ENCODE data around the gene NDFIP2. TPM values are rescaled to one million over a fixed set of nuclear protein-coding genes. Genes with fewer than 3 reads are reported as not detected.

Gene NDFIP2
- total and polyA plus RNA-seq, 10 of the 15 experiments (the other 5 are each of a cell fraction or from before 2014, with no cell fraction given), result 17.9 to 57.2 (median 30.6) TPM

- POLR2A ChIA-PET, result no interaction called here
- FAIRE-seq, result no peak
These were observed 9.4 kb downstream of the NDFIP2 start for GRCh38 chr13:79490326-79490725.

More at GRCh38 chr13:79490326-79490725, 9.4 kb downstream of the NDFIP2 start:
- BruUV-seq (replicated peaks), result no TSS peak
- WGBS (ENCODE audit: insufficient coverage, insufficient replicate concordance, low lambda C conversion rate, missing lambda C conversion rate), result 0% methylated on average over 1 of the region's 1 CpG
- DNase-seq (ENCODE audit: low read depth, low spot score) (no peak), ATAC-seq (no peak)
- no peak overlapping the region for H3K9ac ChIP-seq (ENCODE audit: control insufficient read depth, insufficient read depth, low read length)
- H3K4me1 ChIP-seq (ENCODE audit: control insufficient read depth, insufficient read depth, low read length), result no peaks in the 10 kb centered on the region; the same call in 1 of the 2 replicates
- in situ Hi-C loops (cut with MboI) (no loop called here), intact Hi-C loops (cut with micrococcal nuclease; ENCODE audit: unreplicated experiment) (no loop called here)
- H3K36me3 ChIP-seq (ENCODE audit: control insufficient read depth in 2 of 2, insufficient read depth in 2 of 2, low read length in 1 of 2), result no peaks in the 10 kb centered on the region
- no peak overlapping the region for H2AFZ ChIP-seq (ENCODE audit: control insufficient read depth, low read depth, low read length)
- SMC1A ChIA-PET (ENCODE audit: uncharacterized antibody, unreplicated experiment), result interaction anchor here (0.9 to 4.3 kb wide), 2 partner anchors 51 to 66 kb away, joined by 3 to 17 read pairs; no protein-coding TSS in a partner anchor
- CTCF ChIA-PET, result interaction anchor here (1.3 to 2.7 kb wide), 3 partner anchors 13 to 66 kb away, joined by 3 to 9 read pairs (median 6); no protein-coding TSS in a partner anchor
- H3K79me2 ChIP-seq (ENCODE audit: control insufficient read depth, insufficient read depth, low read length), result peaks cover 3% of the 10 kb centered on the region
- no peaks in the 10 kb centered on the region for H3K27me3 ChIP-seq (replicated peaks in 1 of 2; ENCODE audit: control insufficient read depth in 2 of 2, insufficient read depth in 2 of 2, low read length in 1 of 2)
- no peaks in the 10 kb centered on the region; the same call in 2 of the 3 replicates for H3K9me3 ChIP-seq (replicated peaks; ENCODE audit: control insufficient read depth, insufficient read depth, low read length)
- H3K4me2 ChIP-seq (ENCODE audit: control insufficient read depth, insufficient read depth), result no peak overlapping the region
- H4K20me1 ChIP-seq (ENCODE audit: control insufficient read depth, insufficient read depth), result no peaks in the 10 kb centered on the region
- TF ChIP-seq PAX8 (IDR thresholded peaks at IDR 0.05) (no peak), SREBF2 (IDR thresholded peaks at IDR 0.05; ENCODE audit: low read length) (no peak), CHD1 (IDR thresholded peaks at IDR 0.05; ENCODE audit: low read depth, low read length) (no peak), BCLAF1 (IDR thresholded peaks at IDR 0.05) (no peak)
- no peak overlapping the region for H3K4me3 ChIP-seq
- RAD21 ChIA-PET (ENCODE audit: unreplicated experiment), result interaction anchor here (2.1 kb wide), 1 partner anchor 9 kb away, joined by 5 read pairs; the partner anchor contains the start of gene NDFIP2
- H3K27ac ChIP-seq (ENCODE audit: control insufficient read depth, insufficient read depth), result no peak overlapping the region
